Activated T-cell treated with anti-CD3 and anti-CD28 coated beads for 48 hours (primary cell): Measurements from ENCODE around the gene DGKZ.
"Not testable (repeated sequence)": the region's sequence is repeated elsewhere in the genome, so short reads cannot be mapped to it uniquely, and the experiment has no call there.

ENCODE experiments used
- DNase-seq: peaks from one replicate; pipeline ENCODE4 v3.0.0-alpha.2; 2020; ENCODE audit warnings: low read depth

The DGKZ gene

GRCh38 chr11:46346886-46347636, at the start of gene DGKZ:
Gene DGKZ, plus strand, starts transcription at chr11:46347463. Its CDS starts 197 bp downstream, at chr11:46347660.
- DNase-seq = peak; percentile 94

- DNase-seq = no peak
Measured at GRCh38 chr11:46298699-46299433, 48.4 kb upstream of the DGKZ start.

- no peak for DNase-seq
Measured at GRCh38 chr11:46299451-46299961, 47.8 kb upstream of the DGKZ start.

- DNase-seq = no peak
Measured at GRCh38 chr11:46300270-46300669, 47.0 kb upstream of the DGKZ start.

GRCh38 chr11:46302866-46303265, 44.4 kb upstream of the DGKZ start:
- DNase-seq = no peak

- not testable (repeated sequence) for DNase-seq
Measured at GRCh38 chr11:46304036-46304435, 43.2 kb upstream of the DGKZ start.

- no peak for DNase-seq
Measured at GRCh38 chr11:46304605-46305179, 42.6 kb upstream of the DGKZ start.

GRCh38 chr11:46305295-46305694, 42.0 kb upstream of the DGKZ start:
- no peak for DNase-seq

GRCh38 chr11:46306296-46306853, 40.9 kb upstream of the DGKZ start:
- DNase-seq = no peak

GRCh38 chr11:46307369-46307768, 39.9 kb upstream of the DGKZ start:
- DNase-seq = no peak

- DNase-seq = no peak
Measured at GRCh38 chr11:46307785-46308341, 39.4 kb upstream of the DGKZ start.

- peak; percentile 62 for DNase-seq
Measured at GRCh38 chr11:46308631-46309419, 38.4 kb upstream of the DGKZ start.

GRCh38 chr11:46309814-46310259, 37.4 kb upstream of the DGKZ start:
- no peak for DNase-seq

- DNase-seq = peak; percentile 66
Measured at GRCh38 chr11:46315033-46315738, 32.1 kb upstream of the DGKZ start.

GRCh38 chr11:46315783-46316563, 31.3 kb upstream of the DGKZ start:
- no peak for DNase-seq

GRCh38 chr11:46319074-46319453, 28.2 kb upstream of the DGKZ start:
- DNase-seq = no peak

GRCh38 chr11:46321757-46322156, 25.5 kb upstream of the DGKZ start:
- no peak for DNase-seq

- no peak for DNase-seq
Measured at GRCh38 chr11:46322759-46323158, 24.5 kb upstream of the DGKZ start.

GRCh38 chr11:46326813-46327416, 20.3 kb upstream of the DGKZ start:
- no peak for DNase-seq
